WTC11 (cell line): Measurements from ENCODE around the gene INPP5F. TPM values are rescaled to one million over a fixed set of nuclear protein-coding genes. Genes with fewer than 3 reads are reported as not detected.
A peak's percentile ranks its signal among the peaks of the same experiment; 100 is the strongest.

ENCODE experiments used
- ATAC-seq: fragments of 200-7000 bp; cut with Tn5 transposase; 2 replicates; pipeline ENCODE4 v1.10.0; 2021; ENCODE audit warnings: mild to moderate bottlenecking, moderate library complexity
- CTCF ChIA-PET: fragments of 300-600 bp; sonication (Branson Sonifier 250); formaldehyde crosslinking; loops from one replicate; lab custom pipeline; 2021; ENCODE audit warnings: antibody characterized with exemption; lab: Charles Lee
- POLR2A ChIA-PET: fragments of 350-600 bp; sonication (Branson Sonifier 250); formaldehyde crosslinking; loops from one replicate; lab custom pipeline; 2021; ENCODE audit warnings: antibody characterized with exemption; lab: Charles Lee
- DNase-seq: peaks from one replicate; pipeline ENCODE4 v3.0.0; 2021; ENCODE audit warnings: low spot score
- H3K27ac Mint-ChIP-seq: 2 replicates; pipeline ENCODE4 v1.8.0; 2021; ENCODE audit warnings: mixed read lengths
- H3K27me3 Mint-ChIP-seq: 2 replicates; pipeline ENCODE4 v1.8.0; 2021; ENCODE audit warnings: low read depth, mild to moderate bottlenecking, moderate library complexity, mixed read lengths
- H3K36me3 Mint-ChIP-seq: 2 replicates; pipeline ENCODE4 v1.8.0; 2021; ENCODE audit warnings: mixed read lengths
- H3K4me1 Mint-ChIP-seq: 2 replicates; pipeline ENCODE4 v1.8.0; 2022; ENCODE audit warnings: mixed read lengths
- H3K4me3 Mint-ChIP-seq: 2 replicates; pipeline ENCODE4 v1.8.0; 2021; ENCODE audit warnings: mild to moderate bottlenecking, moderate library complexity, mixed read lengths
- H3K9me3 Mint-ChIP-seq: 2 replicates; pipeline ENCODE4 v1.8.0; 2021; ENCODE audit warnings: mixed read lengths
- AR ChIP-seq: fragments of 250-450 bp; sonication (Bioruptor Pico); IDR thresholded peaks from 2 replicates; pipeline ENCODE4 v1.9.0; 2021; ENCODE audit warnings: mild to moderate bottlenecking
- ELF4 ChIP-seq: sonication (generic); formaldehyde crosslinking; IDR thresholded peaks from 2 replicates; pipeline ENCODE4 v1.8.1; 2022; ENCODE audit warnings: low read depth, mild to moderate bottlenecking, moderate library complexity, missing genetic modification reagents
- ESRRA ChIP-seq: sonication (generic); formaldehyde crosslinking; IDR thresholded peaks from 2 replicates; pipeline ENCODE4 v1.8.1; 2022; ENCODE audit warnings: mild to moderate bottlenecking, missing genetic modification reagents, borderline replicate concordance
- FOXK1 ChIP-seq: sonication (generic); formaldehyde crosslinking; IDR thresholded peaks from 2 replicates; pipeline ENCODE4 v1.8.0; 2022; ENCODE audit warnings: mild to moderate bottlenecking, moderate library complexity, missing genetic modification reagents
- GRHL2 ChIP-seq: fragments of 250-450 bp; sonication (Bioruptor Pico); IDR thresholded peaks from 2 replicates; pipeline ENCODE4 v1.8.0; 2022; ENCODE audit warnings: mild to moderate bottlenecking, moderate library complexity; ENCODE audit not compliant: insufficient replicate concordance, severe bottlenecking
- GTF2I ChIP-seq: fragments of 250-450 bp; sonication (Bioruptor Pico); conservative IDR thresholded peaks from 2 replicates; pipeline ENCODE4 v1.4.0; 2021; ENCODE audit warnings: mild to moderate bottlenecking
- MYBL2 ChIP-seq: sonication (generic); formaldehyde crosslinking; IDR thresholded peaks from 2 replicates; pipeline ENCODE4 v1.8.1; 2023; ENCODE audit warnings: mild to moderate bottlenecking, moderate library complexity, missing genetic modification reagents
- NFATC4 ChIP-seq: fragments of 250-450 bp; sonication (Bioruptor Pico); IDR thresholded peaks from 2 replicates; pipeline ENCODE4 v1.9.0; 2021; ENCODE audit warnings: mild to moderate bottlenecking
- NFE2L1 ChIP-seq: sonication (generic); formaldehyde crosslinking; IDR thresholded peaks from 2 replicates; pipeline ENCODE4 v1.8.1; 2023; ENCODE audit warnings: missing genetic modification reagents
- NR3C1 ChIP-seq: sonication (generic); formaldehyde crosslinking; conservative IDR thresholded peaks from 2 replicates; pipeline ENCODE4 v1.8.1; 2023; ENCODE audit warnings: low read depth, mild to moderate bottlenecking, missing genetic modification reagents
- OVOL2 ChIP-seq: fragments of 250-450 bp; sonication (Bioruptor Pico); IDR thresholded peaks from 2 replicates; pipeline ENCODE4 v1.9.0; 2021; ENCODE audit warnings: mild to moderate bottlenecking, borderline replicate concordance
- TCF7 ChIP-seq: sonication (generic); formaldehyde crosslinking; IDR thresholded peaks from 2 replicates; pipeline ENCODE4 v1.8.0; 2022; ENCODE audit warnings: mild to moderate bottlenecking, low read depth, missing genetic modification reagents, moderate library complexity
- TEAD1 ChIP-seq: sonication (generic); formaldehyde crosslinking; IDR thresholded peaks from 2 replicates; pipeline ENCODE4 v1.8.0; 2022; ENCODE audit warnings: mild to moderate bottlenecking, missing genetic modification reagents
- ZNF317 ChIP-seq: sonication (generic); formaldehyde crosslinking; IDR thresholded peaks from 2 replicates; pipeline ENCODE4 v1.8.1; 2023; ENCODE audit warnings: low read depth, mild to moderate bottlenecking, moderate library complexity, missing genetic modification reagents, borderline replicate concordance
- ZNF396 ChIP-seq: fragments of 250-450 bp; sonication (Bioruptor Pico); IDR thresholded peaks from 2 replicates; pipeline ENCODE4 v1.8.0; 2021; ENCODE audit warnings: mild to moderate bottlenecking, moderate library complexity, borderline replicate concordance
- ZNF671 ChIP-seq: fragments of 250-450 bp; sonication (Bioruptor Pico); IDR thresholded peaks from 2 replicates; pipeline ENCODE4 v1.8.0; 2021; ENCODE audit warnings: mild to moderate bottlenecking
- ZSCAN18 ChIP-seq: fragments of 250-450 bp; sonication (Bioruptor Pico); IDR thresholded peaks from 2 replicates; pipeline ENCODE4 v2.1.2; 2022; ENCODE audit warnings: mild to moderate bottlenecking, moderate library complexity
- total RNA-seq: library from RNA; stranded (reverse); gene quantifications from 3 replicates; pipeline ENCODE4 v1.2.3, GENCODE V29; 2021
- TF ChIP-seq, protein P1 (sequence below): sonication (generic); formaldehyde crosslinking; IDR thresholded peaks from 2 replicates; pipeline ENCODE4 v1.8.1; 2023; ENCODE audit warnings: mild to moderate bottlenecking, missing genetic modification reagents
- TF ChIP-seq, protein P2 (sequence below): fragments of 250-450 bp; sonication (Bioruptor Pico); conservative IDR thresholded peaks from 2 replicates; pipeline ENCODE4 v1.9.0; 2021; ENCODE audit warnings: mild to moderate bottlenecking
- TF ChIP-seq, protein P3 (sequence below): sonication (generic); formaldehyde crosslinking; IDR thresholded peaks from 2 replicates; pipeline ENCODE4 v1.8.0; 2023; ENCODE audit warnings: missing genetic modification reagents

The INPP5F gene
- total RNA-seq, 1 experiment from 2014 or later = 83.3 TPM

- Mint-ChIP-seq H3K9me3 (no peaks in the 10 kb centered on the region), H3K4me1 (peaks cover 54% of the 10 kb centered on the region), H3K27ac (peak overlapping the region; percentile 55; the same call in 1 of the 2 replicates), H3K36me3 (no peaks in the 10 kb centered on the region), H3K27me3 (no peaks in the 10 kb centered on the region), H3K4me3 (no peak overlapping the region)
- ATAC-seq (peak; percentile 50; the same call in 1 of the 2 replicates), DNase-seq (no peak)
- ChIA-PET CTCF (interaction anchor here (0.7 to 2.0 kb wide), 5 partner anchors 12 to 135 kb away, joined by 3 to 9 read pairs (median 5); partner anchors contain the start of genes INPP5F and MCMBP), POLR2A (interaction anchor here (1.0 to 1.5 kb wide), 3 partner anchors 10 to 51 kb away, joined by 3 to 8 read pairs (median 4); partner anchors contain the start of gene INPP5F)
- TF ChIP-seq TCF7 (CRISPR knock-in tag) (no peak), ZSCAN18 (CRISPR knock-in tag) (no peak), ELF4 (CRISPR knock-in tag) (no peak), ZNF671 (CRISPR knock-in tag) (no peak), MYBL2 (CRISPR knock-in tag) (no peak), NFE2L1 (CRISPR knock-in tag) (no peak), TEAD1 (CRISPR knock-in tag) (no peak), FOXK1 (no peak), NFATC4 (CRISPR knock-in tag) (no peak), ZNF317 (no peak), OVOL2 (no peak), AR (no peak), GRHL2 (CRISPR knock-in tag) (no peak)
- TF ChIP-seq, protein P1, sequence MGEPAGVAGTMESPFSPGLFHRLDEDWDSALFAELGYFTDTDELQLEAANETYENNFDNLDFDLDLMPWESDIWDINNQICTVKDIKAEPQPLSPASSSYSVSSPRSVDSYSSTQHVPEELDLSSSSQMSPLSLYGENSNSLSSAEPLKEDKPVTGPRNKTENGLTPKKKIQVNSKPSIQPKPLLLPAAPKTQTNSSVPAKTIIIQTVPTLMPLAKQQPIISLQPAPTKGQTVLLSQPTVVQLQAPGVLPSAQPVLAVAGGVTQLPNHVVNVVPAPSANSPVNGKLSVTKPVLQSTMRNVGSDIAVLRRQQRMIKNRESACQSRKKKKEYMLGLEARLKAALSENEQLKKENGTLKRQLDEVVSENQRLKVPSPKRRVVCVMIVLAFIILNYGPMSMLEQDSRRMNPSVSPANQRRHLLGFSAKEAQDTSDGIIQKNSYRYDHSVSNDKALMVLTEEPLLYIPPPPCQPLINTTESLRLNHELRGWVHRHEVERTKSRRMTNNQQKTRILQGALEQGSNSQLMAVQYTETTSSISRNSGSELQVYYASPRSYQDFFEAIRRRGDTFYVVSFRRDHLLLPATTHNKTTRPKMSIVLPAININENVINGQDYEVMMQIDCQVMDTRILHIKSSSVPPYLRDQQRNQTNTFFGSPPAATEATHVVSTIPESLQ (CRISPR knock-in tag) = no peak
- TF ChIP-seq, protein P2, sequence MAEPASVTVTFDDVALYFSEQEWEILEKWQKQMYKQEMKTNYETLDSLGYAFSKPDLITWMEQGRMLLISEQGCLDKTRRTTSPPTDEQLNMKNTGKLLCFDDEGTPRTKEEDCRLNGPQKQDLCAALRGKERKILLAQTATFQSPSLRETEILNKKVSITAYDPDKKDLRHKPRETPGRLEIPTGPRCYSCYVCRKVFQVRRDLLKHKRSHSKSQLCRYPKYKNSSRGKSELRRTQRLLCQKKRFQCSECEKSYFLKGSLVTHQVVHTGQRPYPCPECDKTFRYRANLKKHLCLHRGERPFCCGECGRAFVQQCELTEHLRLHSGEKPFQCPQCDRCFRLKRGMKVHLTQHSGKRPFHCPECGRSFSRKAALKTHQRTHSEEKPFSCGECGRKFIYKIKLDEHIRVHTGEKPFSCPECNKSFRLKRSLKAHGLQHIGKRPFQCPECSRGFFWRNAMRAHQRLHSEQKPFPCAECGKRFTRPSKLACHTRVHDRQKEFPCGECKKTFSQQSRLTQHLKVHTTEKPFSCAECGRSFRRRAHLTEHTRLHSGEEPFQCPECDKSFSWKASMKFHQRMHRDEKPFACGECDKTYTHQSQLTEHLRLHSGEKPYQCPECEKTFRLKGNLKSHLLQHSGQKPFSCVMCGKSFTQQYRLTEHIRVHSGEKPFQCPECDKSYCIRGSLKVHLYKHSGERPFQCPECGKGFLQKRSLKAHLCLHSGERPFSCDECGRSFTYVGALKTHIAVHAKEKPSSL = no peak
- TF ChIP-seq, protein P3, sequence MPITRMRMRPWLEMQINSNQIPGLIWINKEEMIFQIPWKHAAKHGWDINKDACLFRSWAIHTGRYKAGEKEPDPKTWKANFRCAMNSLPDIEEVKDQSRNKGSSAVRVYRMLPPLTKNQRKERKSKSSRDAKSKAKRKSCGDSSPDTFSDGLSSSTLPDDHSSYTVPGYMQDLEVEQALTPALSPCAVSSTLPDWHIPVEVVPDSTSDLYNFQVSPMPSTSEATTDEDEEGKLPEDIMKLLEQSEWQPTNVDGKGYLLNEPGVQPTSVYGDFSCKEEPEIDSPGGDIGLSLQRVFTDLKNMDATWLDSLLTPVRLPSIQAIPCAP (CRISPR knock-in tag) = no peak
Measured at GRCh38 chr10:119737823-119738222, 12.0 kb downstream of the INPP5F start.

DNA sequence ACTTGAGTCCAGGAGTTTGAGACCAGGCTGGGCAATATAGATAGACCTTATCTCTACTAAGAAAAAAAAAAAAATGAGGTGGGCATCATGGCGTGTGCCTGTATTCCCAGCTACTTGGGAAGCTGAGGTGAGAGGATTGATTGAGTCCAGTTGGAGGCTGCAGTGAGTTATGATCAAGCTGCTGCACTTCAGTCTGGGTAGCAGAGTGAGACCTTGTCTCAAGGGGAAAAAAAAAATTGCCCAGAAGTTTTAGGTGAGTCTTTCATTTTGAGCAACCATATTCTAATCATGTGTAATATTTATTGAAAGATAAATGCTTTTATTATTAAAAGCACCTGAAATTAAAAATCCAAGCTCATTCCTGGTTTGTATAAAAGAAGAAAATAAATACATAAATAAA lies 13.1 kb downstream of the INPP5F start:
- Mint-ChIP-seq H3K36me3 (no peaks in the 10 kb centered on the region), H3K27ac (no peak overlapping the region), H3K27me3 (no peaks in the 10 kb centered on the region), H3K4me3 (no peak overlapping the region), H3K9me3 (no peaks in the 10 kb centered on the region), H3K4me1 (peaks cover 51% of the 10 kb centered on the region)
- CTCF ChIA-PET = interaction anchor here (1.2 kb wide), 1 partner anchor 13 kb away, joined by 3 read pairs; no protein-coding TSS in a partner anchor
- no peak for TF ChIP-seq GTF2I (CRISPR knock-in tag)
- no peak for TF ChIP-seq NR3C1 (CRISPR knock-in tag)
- TF ChIP-seq NFATC4 (CRISPR knock-in tag) = no peak
- no peak for TF ChIP-seq FOXK1
- TF ChIP-seq ESRRA = no peak
- TF ChIP-seq ZNF396 (CRISPR knock-in tag) = no peak
- TF ChIP-seq, protein P3 (CRISPR knock-in tag) = no peak
- DNase-seq (no peak), ATAC-seq (no peak)
- POLR2A ChIA-PET = interaction anchor here (0.6 kb wide), 1 partner anchor 27 kb away, joined by 3 read pairs; no protein-coding TSS in a partner anchor
